ENCODE measurements around the gene UROC1.
A peak's percentile ranks its signal among the peaks of the same experiment; 100 is the strongest.

Gene UROC1

GRCh38 chr3:126525091-126525852 is 7.7 kb upstream of the UROC1 start:
- H3K9ac ChIP-seq (ENCODE audit: insufficient read length): no peak overlapping the region
- no peaks in the 10 kb centered on the region for H3K9me3 ChIP-seq (ENCODE audit: low read depth, low read length)
- no peak for TF ChIP-seq FOXP2 (optimal IDR thresholded peaks at IDR 0.05; ENCODE audit: control extremely low read depth, extremely low read length, insufficient read depth)
- TF ChIP-seq POLR2AphosphoS5 (IDR thresholded peaks at IDR 0.05; ENCODE audit: borderline replicate concordance, low read depth, low read length): no peak
- no peak for TF ChIP-seq EZH2 (IDR thresholded peaks at IDR 0.05)
- no peak overlapping the region for H3K4me3 ChIP-seq
- H3K36me3 ChIP-seq (ENCODE audit: insufficient read depth, low read length): no peaks in the 10 kb centered on the region
- DNase-seq (ENCODE audit: low read depth, low spot score): no peak
- H3K27ac ChIP-seq: no peak overlapping the region

DNA sequence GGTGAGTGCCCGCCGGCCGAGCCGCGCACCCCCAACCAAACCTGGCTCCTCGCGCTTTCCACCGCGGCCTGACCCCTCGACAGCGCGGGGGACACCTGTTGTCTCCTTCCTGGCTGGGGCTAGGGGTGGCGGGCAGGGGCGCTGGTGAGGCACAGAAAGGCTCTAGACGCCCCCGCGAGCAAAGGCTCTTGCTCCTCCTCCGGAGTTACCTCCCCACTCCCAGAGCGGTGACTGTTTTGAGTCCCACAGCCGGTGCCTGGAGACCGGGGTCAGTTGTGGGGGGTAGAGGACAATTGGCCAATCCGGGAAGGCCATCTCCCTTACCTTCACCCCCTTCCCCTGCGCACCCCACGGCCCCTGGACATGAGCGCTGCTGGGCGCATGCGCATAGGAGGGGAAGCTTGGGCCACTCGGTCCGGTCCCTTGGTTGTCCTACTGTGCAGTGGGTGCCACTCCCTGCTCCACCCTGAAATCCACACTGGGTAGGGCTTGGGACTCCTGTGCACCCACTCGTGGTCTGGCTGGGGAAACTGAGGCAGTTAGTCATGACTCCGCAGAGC is 6.9 kb upstream of the UROC1 start:
- peak overlapping the region; percentile 21 for H3K9ac ChIP-seq (ENCODE audit: insufficient read length)
- no peak overlapping the region for H3K27ac ChIP-seq
- peak overlapping the region; percentile 78 for H3K4me3 ChIP-seq
- H3K9me3 ChIP-seq (ENCODE audit: low read depth, low read length): no peaks in the 10 kb centered on the region
- H3K36me3 ChIP-seq (ENCODE audit: insufficient read depth, low read length): no peaks in the 10 kb centered on the region
- TF ChIP-seq EZH2 (IDR thresholded peaks at IDR 0.05) (no peak), FOXP2 (optimal IDR thresholded peaks at IDR 0.05; ENCODE audit: control extremely low read depth, extremely low read length, insufficient read depth) (no peak), POLR2AphosphoS5 (IDR thresholded peaks at IDR 0.05; ENCODE audit: borderline replicate concordance, low read depth, low read length) (no peak)
- no peak for DNase-seq (ENCODE audit: low read depth, low spot score)

- TF ChIP-seq FOXP2 (optimal IDR thresholded peaks at IDR 0.05; ENCODE audit: control extremely low read depth, extremely low read length, insufficient read depth) (no peak), EZH2 (IDR thresholded peaks at IDR 0.05) (no peak), POLR2AphosphoS5 (IDR thresholded peaks at IDR 0.05; ENCODE audit: borderline replicate concordance, low read depth, low read length) (no peak)
- peak within 1 kb of the TSS; percentile 21 for H3K9ac ChIP-seq (ENCODE audit: insufficient read length)
- H3K9me3 ChIP-seq (ENCODE audit: low read depth, low read length): no peaks in the 10 kb centered on the region
- peak within 1 kb of the TSS; percentile 78 for H3K4me3 ChIP-seq
- no peaks in the 10 kb centered on the region for H3K36me3 ChIP-seq (ENCODE audit: insufficient read depth, low read length)
- no peak within 1 kb of the TSS for H3K27ac ChIP-seq
- DNase-seq (ENCODE audit: low read depth, low spot score): no peak
Measured at GRCh38 chr3:126523745-126524428, 6.3 kb upstream of the UROC1 start, which contains the start of gene CHST13. CHST13 (plus strand) TSS chr3:126524155; CDS start chr3:126524333, 178 bp downstream.

- no peak overlapping the region for H3K9ac ChIP-seq (ENCODE audit: insufficient read length)
- TF ChIP-seq POLR2AphosphoS5 (IDR thresholded peaks at IDR 0.05; ENCODE audit: borderline replicate concordance, low read depth, low read length) (no peak), FOXP2 (optimal IDR thresholded peaks at IDR 0.05; ENCODE audit: control extremely low read depth, extremely low read length, insufficient read depth) (no peak), EZH2 (IDR thresholded peaks at IDR 0.05) (no peak)
- no peak for DNase-seq (ENCODE audit: low read depth, low spot score)
- H3K27ac ChIP-seq: no peak overlapping the region
- H3K9me3 ChIP-seq (ENCODE audit: low read depth, low read length): no peaks in the 10 kb centered on the region
- no peak overlapping the region for H3K4me3 ChIP-seq
- H3K36me3 ChIP-seq (ENCODE audit: insufficient read depth, low read length): no peaks in the 10 kb centered on the region
Measured at GRCh38 chr3:126522363-126522788, 4.8 kb upstream of the UROC1 start.

GRCh38 chr3:126521122-126521891 is 3.7 kb upstream of the UROC1 start:
- no peak for DNase-seq (ENCODE audit: low read depth, low spot score)
- Histone ChIP-seq H3K9me3 (ENCODE audit: low read depth, low read length) (no peaks in the 10 kb centered on the region), H3K4me3 (no peak overlapping the region), H3K27ac (no peak overlapping the region), H3K9ac (ENCODE audit: insufficient read length) (no peak overlapping the region), H3K36me3 (ENCODE audit: insufficient read depth, low read length) (no peaks in the 10 kb centered on the region)
- no peak for TF ChIP-seq POLR2AphosphoS5 (IDR thresholded peaks at IDR 0.05; ENCODE audit: borderline replicate concordance, low read depth, low read length)
- TF ChIP-seq FOXP2 (optimal IDR thresholded peaks at IDR 0.05; ENCODE audit: control extremely low read depth, extremely low read length, insufficient read depth): no peak
- no peak for TF ChIP-seq EZH2 (IDR thresholded peaks at IDR 0.05)

DNA sequence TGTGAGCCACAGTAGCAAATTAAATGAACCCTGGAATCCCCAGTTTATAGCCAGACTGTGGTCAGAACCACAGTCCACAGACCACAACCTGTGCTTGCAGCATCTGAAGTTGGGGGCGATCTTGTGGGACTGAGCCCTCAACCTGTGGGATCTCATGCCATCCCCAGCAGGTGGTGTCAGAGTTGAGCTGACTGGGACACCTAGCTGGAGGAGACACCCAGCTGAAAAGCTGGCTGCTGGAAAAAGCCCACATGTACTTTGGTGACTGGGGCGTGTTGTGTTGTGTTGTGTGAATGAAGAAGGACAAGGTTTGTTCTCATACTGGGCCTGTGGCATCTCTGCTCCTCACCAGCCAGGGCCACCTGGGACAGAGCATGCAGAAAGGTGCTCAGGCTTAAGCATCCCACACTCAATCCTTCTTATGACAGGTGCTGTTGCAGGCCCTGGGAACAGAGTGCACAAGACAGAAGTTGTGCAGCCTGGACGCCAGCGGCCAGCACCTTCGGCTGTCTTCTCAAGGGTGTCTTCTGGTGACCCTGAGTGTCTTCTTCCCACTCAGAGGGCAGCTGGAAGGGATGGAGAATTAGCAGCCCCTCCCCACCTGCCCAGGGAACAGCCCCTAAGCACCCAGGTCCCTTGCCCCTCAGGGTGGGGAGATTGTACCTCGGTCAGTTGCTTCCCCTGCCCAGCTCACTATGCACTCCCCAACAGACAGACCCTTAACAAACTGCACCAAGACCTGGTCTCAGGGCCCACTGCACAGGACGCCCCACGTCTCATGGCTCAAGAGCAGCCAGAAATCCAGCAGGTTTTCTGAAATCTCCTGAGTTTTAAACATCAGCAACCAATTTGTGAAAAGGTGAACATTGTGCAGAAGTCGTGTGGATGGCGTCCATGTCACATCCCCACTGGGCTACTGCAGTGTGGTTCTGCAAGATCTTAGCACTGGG is 2.2 kb upstream of the UROC1 start:
- DNase-seq (ENCODE audit: low read depth, low spot score): no peak
- Histone ChIP-seq H3K9ac (ENCODE audit: insufficient read length) (no peak overlapping the region), H3K9me3 (ENCODE audit: low read depth, low read length) (no peaks in the 10 kb centered on the region), H3K27ac (no peak overlapping the region), H3K4me3 (no peak overlapping the region), H3K36me3 (ENCODE audit: insufficient read depth, low read length) (no peaks in the 10 kb centered on the region)
- no peak for TF ChIP-seq POLR2AphosphoS5 (IDR thresholded peaks at IDR 0.05; ENCODE audit: borderline replicate concordance, low read depth, low read length)
- no peak for TF ChIP-seq FOXP2 (optimal IDR thresholded peaks at IDR 0.05; ENCODE audit: control extremely low read depth, extremely low read length, insufficient read depth)
- no peak for TF ChIP-seq EZH2 (IDR thresholded peaks at IDR 0.05)

GRCh38 chr3:126518779-126519177 is 1.2 kb upstream of the UROC1 start:
- H3K27ac ChIP-seq: no peak overlapping the region
- no peaks in the 10 kb centered on the region for H3K36me3 ChIP-seq (ENCODE audit: insufficient read depth, low read length)
- TF ChIP-seq FOXP2 (optimal IDR thresholded peaks at IDR 0.05; ENCODE audit: control extremely low read depth, extremely low read length, insufficient read depth) (no peak), EZH2 (IDR thresholded peaks at IDR 0.05) (no peak), POLR2AphosphoS5 (IDR thresholded peaks at IDR 0.05; ENCODE audit: borderline replicate concordance, low read depth, low read length) (no peak)
- H3K9ac ChIP-seq (ENCODE audit: insufficient read length): no peak overlapping the region
- no peaks in the 10 kb centered on the region for H3K9me3 ChIP-seq (ENCODE audit: low read depth, low read length)
- H3K4me3 ChIP-seq: no peak overlapping the region
- no peak for DNase-seq (ENCODE audit: low read depth, low spot score)

Measured in SK-N-MC (cell line).